OCI-LY1 (cell line): ENCODE measurements around the gene SLAMF8.

Experiments
- H2AFZ ChIP-seq: fragments of 200-600 bp; sonication (generic), shearing (Covaris generic); 2 replicates; pipeline ENCODE4 v1.6.0; 2014; ENCODE audit warnings: antibody characterized with exemption, mild to moderate bottlenecking, low read length
- H3F3A ChIP-seq: fragments of 200-600 bp; sonication (generic), shearing (Covaris generic); 2 replicates; pipeline ENCODE4 v1.6.0; 2014; ENCODE audit warnings: mild to moderate bottlenecking, antibody characterized with exemption, low read length, moderate library complexity; ENCODE audit not compliant: insufficient read depth
- H3K27ac ChIP-seq: fragments of 200-600 bp; sonication (generic); 2 replicates; pipeline ENCODE4 v1.5.1; 2014; ENCODE audit warnings: low read length, mixed run types, mild to moderate bottlenecking, low read depth; ENCODE audit not compliant: poor library complexity, severe bottlenecking
- H3K27me3 ChIP-seq: fragments of 200-600 bp; sonication (generic); 2 replicates; pipeline ENCODE4 v1.6.0; 2014; ENCODE audit warnings: antibody characterized with exemption, mild to moderate bottlenecking, low read length, moderate library complexity; ENCODE audit not compliant: insufficient read depth
- H3K36me3 ChIP-seq: fragments of 200-600 bp; sonication (generic); 2 replicates; pipeline ENCODE4 v1.6.1; 2014; ENCODE audit warnings: mild to moderate bottlenecking, antibody characterized with exemption, low read length, moderate library complexity, mixed read lengths; ENCODE audit not compliant: insufficient read depth
- H3K4me1 ChIP-seq: fragments of 200-600 bp; sonication (generic); 2 replicates; pipeline ENCODE4 v1.5.1; 2014; ENCODE audit warnings: mild to moderate bottlenecking, low read length, moderate library complexity; ENCODE audit not compliant: insufficient read depth, severe bottlenecking
- H3K4me2 ChIP-seq: fragments of 200-600 bp; sonication (generic), shearing (Covaris generic); 2 replicates; pipeline ENCODE4 v1.6.1; 2014; ENCODE audit warnings: low read length
- H3K4me3 ChIP-seq: fragments of 200-600 bp; sonication (generic); 2 replicates; pipeline ENCODE4 v1.5.1; 2014; ENCODE audit warnings: low read length, low read depth, mild to moderate bottlenecking, mixed read lengths; ENCODE audit not compliant: poor library complexity, severe bottlenecking
- H3K79me2 ChIP-seq: fragments of 200-600 bp; shearing (Covaris generic); 2 replicates; pipeline ENCODE4 v1.6.1; 2016; ENCODE audit warnings: mixed run types, low read length, mixed read lengths; ENCODE audit not compliant: insufficient read depth
- H3K9ac ChIP-seq: fragments of 200-600 bp; sonication (generic), shearing (Covaris generic); 2 replicates; pipeline ENCODE4 v1.6.1; 2014; ENCODE audit warnings: mild to moderate bottlenecking, low read length, mixed read lengths
- H3K9me2 ChIP-seq: fragments of 200-600 bp; sonication (generic), shearing (Covaris generic); 2 replicates; pipeline ENCODE4 v1.6.1; 2014; ENCODE audit warnings: low read depth, mild to moderate bottlenecking, low read length, mixed read lengths
- H3K9me3 ChIP-seq: fragments of 200-600 bp; shearing (Covaris generic); 2 replicates; pipeline ENCODE4 v1.6.1; 2014; ENCODE audit warnings: low read length, mixed read lengths
- H4K20me1 ChIP-seq: fragments of 200-600 bp; sonication (generic), shearing (Covaris generic); 2 replicates; pipeline ENCODE4 v1.6.0; 2016; ENCODE audit warnings: mild to moderate bottlenecking, low read length; ENCODE audit not compliant: insufficient read depth
- CTCF ChIP-seq: fragments of 200-600 bp; sonication (generic), shearing (Covaris generic); IDR thresholded peaks from 2 replicates; pipeline ENCODE4 v1.5.1; 2017; ENCODE audit warnings: mild to moderate bottlenecking, antibody characterized with exemption, low read length, moderate library complexity, mixed read lengths
- EZH2 ChIP-seq: fragments of 200-600 bp; sonication (generic), shearing (Covaris generic); IDR thresholded peaks from 2 replicates; pipeline ENCODE4 v1.8.0; 2017; ENCODE audit warnings: borderline replicate concordance, mixed run types, mild to moderate bottlenecking, antibody characterized with exemption, low read length, moderate library complexity, mixed read lengths

SLAMF8 gene

GRCh38 chr1:159823406-159823805, 3.3 kb upstream of the SLAMF8 start:
- Histone ChIP-seq H3K4me3 (no peak overlapping the region), H3K4me2 (no peak overlapping the region), H3K9me2 (no peaks in the 10 kb centered on the region), H2AFZ (no peak overlapping the region), H3K36me3 (no peaks in the 10 kb centered on the region), H3K27ac (no peak overlapping the region), H3F3A (no peaks in the 10 kb centered on the region), H3K9ac (no peak overlapping the region), H3K9me3 (no peaks in the 10 kb centered on the region), H3K4me1 (no peaks in the 10 kb centered on the region), H4K20me1 (no peaks in the 10 kb centered on the region), H3K27me3 (peaks cover 6% of the 10 kb centered on the region; the same call in 1 of the 2 replicates), H3K79me2 (no peaks in the 10 kb centered on the region)
- no peak for TF ChIP-seq EZH2
- TF ChIP-seq CTCF: no peak

- no peak overlapping the region for H3K27ac ChIP-seq
- H3F3A ChIP-seq: no peaks in the 10 kb centered on the region
- no peak overlapping the region for H3K9ac ChIP-seq
- no peaks in the 10 kb centered on the region for H3K4me1 ChIP-seq
- H3K27me3 ChIP-seq: peaks cover 6% of the 10 kb centered on the region; the same call in 1 of the 2 replicates
- no peaks in the 10 kb centered on the region for H3K9me2 ChIP-seq
- TF ChIP-seq EZH2 (no peak), CTCF (no peak)
- no peak overlapping the region for H3K4me3 ChIP-seq
- no peaks in the 10 kb centered on the region for H4K20me1 ChIP-seq
- H3K36me3 ChIP-seq: no peaks in the 10 kb centered on the region
- no peak overlapping the region for H2AFZ ChIP-seq
- no peaks in the 10 kb centered on the region for H3K79me2 ChIP-seq
- H3K9me3 ChIP-seq: no peaks in the 10 kb centered on the region
- H3K4me2 ChIP-seq: no peak overlapping the region
These were observed 1.1 kb upstream of the SLAMF8 start for GRCh38 chr1:159825564-159825963.

GRCh38 chr1:159827102-159827490, 423 bp downstream of the SLAMF8 start:
- Histone ChIP-seq H2AFZ (no peak overlapping the region), H3K4me3 (no peak overlapping the region), H3K4me2 (no peak overlapping the region), H3K4me1 (no peaks in the 10 kb centered on the region), H3F3A (no peaks in the 10 kb centered on the region), H3K27me3 (peaks cover 6% of the 10 kb centered on the region; the same call in 1 of the 2 replicates), H4K20me1 (no peaks in the 10 kb centered on the region), H3K9ac (no peak overlapping the region), H3K9me2 (no peaks in the 10 kb centered on the region), H3K9me3 (no peaks in the 10 kb centered on the region), H3K36me3 (no peaks in the 10 kb centered on the region), H3K27ac (no peak overlapping the region), H3K79me2 (no peaks in the 10 kb centered on the region)
- TF ChIP-seq CTCF (no peak), EZH2 (no peak)
